H9 (cell line): ENCODE data around the gene GATC. TPM values are rescaled to one million over a fixed set of nuclear protein-coding genes. Genes with fewer than 3 reads are reported as not detected.

Experiments used
- DNase-seq: peaks from one replicate; pipeline ENCODE4 v3.0.0-alpha.2; 2017
- H2AFZ ChIP-seq: one replicate; pipeline ENCODE4 v1.6.1; 2013; ENCODE audit warnings: mild to moderate bottlenecking, low read length, control low read depth, moderate library complexity
- H2AK5ac ChIP-seq: 2 replicates; pipeline ENCODE4 v1.6.1; 2013; ENCODE audit warnings: low read length, control low read depth, mixed read lengths; ENCODE audit not compliant: insufficient read length
- H2BK120ac ChIP-seq: one replicate; pipeline ENCODE4 v1.6.1; 2013; ENCODE audit warnings: low read depth, mild to moderate bottlenecking, low read length, control low read depth, inconsistent platforms; ENCODE audit not compliant: poor library complexity, severe bottlenecking
- H2BK12ac ChIP-seq: 2 replicates; pipeline ENCODE4 v1.6.1; 2013; ENCODE audit warnings: low read length, control low read depth, mixed read lengths, low read depth; ENCODE audit not compliant: insufficient read length
- H2BK15ac ChIP-seq: 2 replicates; pipeline ENCODE4 v1.6.1; 2013; ENCODE audit warnings: low read depth, low read length, control low read depth
- H2BK20ac ChIP-seq: one replicate; pipeline ENCODE4 v1.6.1; 2013; ENCODE audit warnings: low read depth, mild to moderate bottlenecking, low read length, control low read depth, inconsistent platforms; ENCODE audit not compliant: poor library complexity, severe bottlenecking
- H2BK5ac ChIP-seq: 2 replicates; pipeline ENCODE4 v1.6.1; 2013; ENCODE audit warnings: low read length, control low read depth, mixed read lengths; ENCODE audit not compliant: insufficient read length
- H3K14ac ChIP-seq: 2 replicates; pipeline ENCODE4 v1.6.1; 2013; ENCODE audit warnings: low read length, control low read depth; ENCODE audit not compliant: insufficient read depth
- H3K18ac ChIP-seq: 2 replicates; pipeline ENCODE4 v1.6.1; 2013; ENCODE audit warnings: low read depth, mild to moderate bottlenecking, mixed read lengths, low read length, control low read depth; ENCODE audit not compliant: insufficient read length
- H3K23ac ChIP-seq: 2 replicates; pipeline ENCODE4 v1.6.1; 2013; ENCODE audit warnings: low read length, control low read depth, mixed read lengths, low read depth; ENCODE audit not compliant: insufficient read length
- H3K23me2 ChIP-seq: 2 replicates; pipeline ENCODE4 v1.6.1; 2013; ENCODE audit warnings: low read depth, mild to moderate bottlenecking, mixed read lengths, low read length, control low read depth; ENCODE audit not compliant: insufficient read length, poor library complexity, severe bottlenecking
- H3K27ac ChIP-seq: 2 replicates; pipeline ENCODE4 v1.5.1; 2013; ENCODE audit warnings: low read length, control low read depth, mixed read lengths, low read depth; ENCODE audit not compliant: insufficient read length
- H3K27me3 ChIP-seq: 2 replicates; pipeline ENCODE4 v1.6.1; 2013; ENCODE audit warnings: low read length, control low read depth, inconsistent platforms; ENCODE audit not compliant: insufficient read depth
- H3K4ac ChIP-seq: 2 replicates; pipeline ENCODE4 v1.6.1; 2013; ENCODE audit warnings: low read depth, mild to moderate bottlenecking, control low read depth, inconsistent platforms, low read length, moderate library complexity
- H3K4me1 ChIP-seq: 2 replicates; pipeline ENCODE4 v1.6.1; 2013; ENCODE audit warnings: low read length, control low read depth, inconsistent platforms; ENCODE audit not compliant: insufficient read depth
- H3K4me2 ChIP-seq: 2 replicates; pipeline ENCODE4 v1.6.1; 2013; ENCODE audit warnings: low read length, control low read depth, mixed read lengths; ENCODE audit not compliant: insufficient read length, insufficient read depth
- H3K56ac ChIP-seq: 2 replicates; pipeline ENCODE4 v1.6.1; 2013; ENCODE audit warnings: low read depth, mild to moderate bottlenecking, mixed read lengths, low read length, control low read depth; ENCODE audit not compliant: insufficient read length
- H3K79me1 ChIP-seq: 2 replicates; pipeline ENCODE4 v1.6.1; 2013; ENCODE audit warnings: low read depth, mild to moderate bottlenecking, moderate library complexity, low read length, control low read depth, inconsistent platforms; ENCODE audit not compliant: insufficient read depth, poor library complexity, severe bottlenecking
- H3K79me2 ChIP-seq: 2 replicates; pipeline ENCODE4 v1.6.1; 2013; ENCODE audit warnings: low read length, control low read depth, inconsistent platforms; ENCODE audit not compliant: insufficient read depth
- H3K9ac ChIP-seq: 2 replicates; pipeline ENCODE4 v1.6.1; 2013; ENCODE audit warnings: low read length, control low read depth, mixed read lengths; ENCODE audit not compliant: insufficient read length; ENCODE audit errors: extremely low read depth
- H3K9me3 ChIP-seq: one replicate; pipeline ENCODE4 v1.6.1; 2013; ENCODE audit warnings: low read depth, low read length, inconsistent platforms; ENCODE audit not compliant: control insufficient read depth
- H3T11ph ChIP-seq: one replicate; pipeline ENCODE4 v1.6.1; 2013; ENCODE audit warnings: mild to moderate bottlenecking, low read length, control low read depth, inconsistent platforms
- H4K20me1 ChIP-seq: one replicate; pipeline ENCODE4 v1.6.1; 2013; ENCODE audit not compliant: control insufficient read depth, insufficient read length, insufficient read depth
- H4K5ac ChIP-seq: 2 replicates; pipeline ENCODE4 v1.6.1; 2013; ENCODE audit warnings: low read depth, mild to moderate bottlenecking, mixed read lengths, low read length, control low read depth; ENCODE audit not compliant: insufficient read length
- H4K8ac ChIP-seq: replicated peaks from 2 replicates; pipeline ENCODE4 v1.6.1; 2013; ENCODE audit warnings: low read length, control low read depth, mixed read lengths, low read depth; ENCODE audit not compliant: insufficient read length
- H4K91ac ChIP-seq: 2 replicates; pipeline ENCODE4 v1.6.1; 2013; ENCODE audit warnings: low read depth, mild to moderate bottlenecking, moderate library complexity, mixed read lengths, low read length, control low read depth; ENCODE audit not compliant: insufficient read length
- H3K27ac Mint-ChIP-seq, 3 experiments: 2 replicates in 2 of 3; 3 replicates in 1 of 3; pipeline ENCODE4 v1.8.0; 2020 to 2021; ENCODE audit warnings: mixed read lengths in 3 of 3, mild to moderate bottlenecking in 1 of 3, moderate library complexity in 1 of 3
- H3K27me3 Mint-ChIP-seq: 2 replicates; pipeline ENCODE4 v1.8.0; 2021; ENCODE audit warnings: low read depth, mild to moderate bottlenecking, moderate library complexity, mixed read lengths
- H3K36me3 Mint-ChIP-seq, 3 experiments: 2 replicates in 2 of 3; 3 replicates in 1 of 3; pipeline ENCODE4 v1.8.0; 2020 to 2021; ENCODE audit warnings: low read depth in 3 of 3, mixed read lengths in 3 of 3; ENCODE audit not compliant: insufficient read depth in 1 of 3
- H3K4me1 Mint-ChIP-seq, 2 experiments: 2 replicates each; pipeline ENCODE4 v1.8.0; 2020; ENCODE audit warnings: mixed read lengths in 2 of 2
- H3K4me3 Mint-ChIP-seq, 2 experiments: 2 replicates in 1 of 2; 3 replicates in 1 of 2; pipeline ENCODE4 v1.8.0; 2020 to 2021; ENCODE audit warnings: mild to moderate bottlenecking in 2 of 2, mixed read lengths in 2 of 2, moderate library complexity in 1 of 2
- H3K9me3 Mint-ChIP-seq, 2 experiments: 2 replicates in 1 of 2; 3 replicates in 1 of 2; pipeline ENCODE4 v1.8.0; 2020; ENCODE audit warnings: mild to moderate bottlenecking in 2 of 2, mixed read lengths in 2 of 2, moderate library complexity in 1 of 2
- WGBS: extraction: QIAGEN DNeasy Blood & Tissue Kit; methylation state at CpG from one replicate; pipeline ENCODE4 v1.1.7; 2013; ENCODE audit warnings: missing lambda C conversion rate, low lambda C conversion rate, mixed read lengths; ENCODE audit not compliant: insufficient read length; ENCODE audit errors: extremely low coverage; 5-methylcytosine and 5-hydroxymethylcytosine counted together
- total RNA-seq: library from RNA; stranded (reverse); gene quantifications from 2 replicates; pipeline ENCODE4 v1.2.1, GENCODE V29; 2021
- TF ChIP-seq, protein P1 (sequence below): fragments of 200-600 bp; sonication (generic); conservative IDR thresholded peaks from 3 replicates; pipeline ENCODE4 v1.8.0; 2021; ENCODE audit warnings: antibody characterized with exemption, mild to moderate bottlenecking

The GATC gene
- total RNA-seq, 1 experiment from 2014 or later: 25.9 TPM

- Histone ChIP-seq H2AK5ac (no peak overlapping the region), H2BK20ac (no peak overlapping the region), H3K18ac (no peak overlapping the region), H2BK12ac (no peak overlapping the region), H4K5ac (no peak overlapping the region), H3K9ac (no peak overlapping the region), H2BK5ac (no peak overlapping the region), H2AFZ (no peak overlapping the region), H3K9me3 (no peaks in the 10 kb centered on the region), H3K79me1 (no peaks in the 10 kb centered on the region), H3K4me2 (no peak overlapping the region), H3K23me2 (no peaks in the 10 kb centered on the region), H2BK120ac (no peak overlapping the region), H4K20me1 (no peaks in the 10 kb centered on the region), H3K27ac (no peak overlapping the region), H3K79me2 (no peaks in the 10 kb centered on the region), H3K23ac (no peak overlapping the region), H3K56ac (no peak overlapping the region), H4K91ac (no peak overlapping the region), H2BK15ac (no peak overlapping the region), H3K4me1 (peaks cover 5% of the 10 kb centered on the region; the same call in 1 of the 2 replicates), H4K8ac (no peak overlapping the region), H3K14ac (no peak overlapping the region), H3K27me3 (no peaks in the 10 kb centered on the region), H3K4ac (no peak overlapping the region), H3T11ph (no peak overlapping the region)
- peaks cover 0 to 3% of the 10 kb centered on the region in 2 experiments; a peak in 1 of 5 replicates for H3K9me3 Mint-ChIP-seq
- peaks cover 0 to 2% (median 0%) of the 10 kb centered on the region in 3 experiments; a peak in 1 of 7 replicates for H3K36me3 Mint-ChIP-seq
- peaks cover 2% of the 10 kb centered on the region for H3K27me3 Mint-ChIP-seq
- WGBS: no CpG with 5 or more reads among the region's 5 CpGs
- no peak overlapping the region for H3K4me3 Mint-ChIP-seq
- H3K4me1 Mint-ChIP-seq: peaks cover 21 to 43% of the 10 kb centered on the region in 2 experiments
- H3K27ac Mint-ChIP-seq: no peak overlapping the region
- TF ChIP-seq, protein P1, sequence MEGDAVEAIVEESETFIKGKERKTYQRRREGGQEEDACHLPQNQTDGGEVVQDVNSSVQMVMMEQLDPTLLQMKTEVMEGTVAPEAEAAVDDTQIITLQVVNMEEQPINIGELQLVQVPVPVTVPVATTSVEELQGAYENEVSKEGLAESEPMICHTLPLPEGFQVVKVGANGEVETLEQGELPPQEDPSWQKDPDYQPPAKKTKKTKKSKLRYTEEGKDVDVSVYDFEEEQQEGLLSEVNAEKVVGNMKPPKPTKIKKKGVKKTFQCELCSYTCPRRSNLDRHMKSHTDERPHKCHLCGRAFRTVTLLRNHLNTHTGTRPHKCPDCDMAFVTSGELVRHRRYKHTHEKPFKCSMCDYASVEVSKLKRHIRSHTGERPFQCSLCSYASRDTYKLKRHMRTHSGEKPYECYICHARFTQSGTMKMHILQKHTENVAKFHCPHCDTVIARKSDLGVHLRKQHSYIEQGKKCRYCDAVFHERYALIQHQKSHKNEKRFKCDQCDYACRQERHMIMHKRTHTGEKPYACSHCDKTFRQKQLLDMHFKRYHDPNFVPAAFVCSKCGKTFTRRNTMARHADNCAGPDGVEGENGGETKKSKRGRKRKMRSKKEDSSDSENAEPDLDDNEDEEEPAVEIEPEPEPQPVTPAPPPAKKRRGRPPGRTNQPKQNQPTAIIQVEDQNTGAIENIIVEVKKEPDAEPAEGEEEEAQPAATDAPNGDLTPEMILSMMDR: no peak
- DNase-seq: no peak
Observed at GRCh38 chr12:120399531-120399930, 46.7 kb upstream of the GATC start.
